ENCODE measurements around the gene RPRML.
"Not testable (repeated sequence)": the region's sequence is repeated elsewhere in the genome, so short reads cannot be mapped to it uniquely, and the experiment has no call there.

The RPRML gene

GRCh38 chr17:46975287-46975686 lies 3.8 kb downstream of the RPRML start:
- DNase-seq = no peak

GRCh38 chr17:46974086-46974485 lies 5.0 kb downstream of the RPRML start:
- no peak for DNase-seq

DNA sequence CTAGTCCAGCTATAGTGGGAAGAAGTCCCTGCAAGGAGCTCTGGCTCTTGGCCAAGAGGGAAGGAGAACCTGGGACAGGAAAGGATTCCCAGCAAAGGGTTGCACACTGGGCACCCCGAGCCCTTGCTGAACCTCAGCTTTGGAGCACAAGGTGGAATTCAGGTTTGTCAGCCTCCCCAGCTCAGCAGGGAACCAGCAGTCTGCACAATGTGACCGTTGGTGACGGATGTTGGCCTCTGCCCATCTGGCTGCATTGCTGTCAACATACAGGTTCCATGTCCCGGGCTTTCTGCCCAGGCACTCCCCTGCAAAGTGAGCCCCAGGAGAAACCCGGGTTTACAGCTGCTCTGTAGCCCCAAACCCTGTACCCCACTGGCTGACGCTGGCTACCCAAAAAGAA lies 6.7 kb downstream of the RPRML start:
- DNase-seq = no peak

- DNase-seq = no peak
These were observed 7.3 kb downstream of the RPRML start for GRCh38 chr17:46971647-46972300.

- DNase-seq = no peak
These were observed 10.2 kb downstream of the RPRML start for GRCh38 chr17:46968896-46969295.

- no peak for DNase-seq
These were observed 10.7 kb downstream of the RPRML start for GRCh38 chr17:46968224-46968834.

DNA sequence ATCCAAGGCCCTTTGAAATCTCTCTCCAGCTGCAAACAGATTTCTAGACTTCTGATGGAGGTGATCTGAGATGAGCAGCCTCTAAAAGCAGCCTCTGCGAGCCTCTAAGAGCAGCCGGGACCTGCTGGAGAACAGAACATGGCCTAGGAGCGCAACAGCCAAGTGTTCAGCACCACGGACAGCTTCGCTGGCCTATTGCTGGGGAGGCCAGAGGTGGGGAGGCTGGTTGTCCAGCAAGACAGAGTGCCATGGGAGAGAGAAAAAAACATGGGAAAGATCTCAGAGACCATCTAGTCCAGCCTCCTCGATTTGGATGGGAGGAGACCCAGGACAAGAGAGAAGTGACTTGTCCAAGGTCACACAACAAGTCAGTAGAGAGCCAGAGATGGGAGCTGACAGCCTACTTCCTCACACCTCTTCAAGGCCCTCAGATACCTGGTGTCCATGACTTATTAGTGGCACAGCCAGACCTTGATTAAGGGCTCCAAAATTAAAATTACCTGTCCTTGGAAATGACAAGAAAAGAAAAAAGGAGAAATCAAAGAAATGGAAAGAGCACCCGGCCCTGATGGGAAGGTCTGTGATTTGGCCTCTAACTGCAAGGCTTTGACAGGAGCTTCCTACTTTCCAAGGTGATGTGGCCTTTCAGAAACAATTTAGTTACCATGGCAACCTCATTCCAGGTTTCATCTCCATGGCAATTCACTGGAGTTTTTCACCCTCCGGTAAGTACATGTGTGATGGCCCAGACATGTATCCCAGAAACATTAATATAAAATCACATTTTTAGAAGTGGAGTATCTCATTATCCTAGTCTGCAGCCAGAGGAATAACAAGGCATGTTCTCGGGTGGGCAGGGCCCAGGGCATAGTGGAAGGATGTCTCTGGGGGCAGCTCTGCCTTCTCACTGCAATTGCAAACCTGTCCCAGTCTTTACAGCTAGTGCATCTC lies 14.5 kb downstream of the RPRML start:
- DNase-seq = no peak

- no peak for DNase-seq
These were observed 15.5 kb downstream of the RPRML start for GRCh38 chr17:46963571-46963970.

DNA sequence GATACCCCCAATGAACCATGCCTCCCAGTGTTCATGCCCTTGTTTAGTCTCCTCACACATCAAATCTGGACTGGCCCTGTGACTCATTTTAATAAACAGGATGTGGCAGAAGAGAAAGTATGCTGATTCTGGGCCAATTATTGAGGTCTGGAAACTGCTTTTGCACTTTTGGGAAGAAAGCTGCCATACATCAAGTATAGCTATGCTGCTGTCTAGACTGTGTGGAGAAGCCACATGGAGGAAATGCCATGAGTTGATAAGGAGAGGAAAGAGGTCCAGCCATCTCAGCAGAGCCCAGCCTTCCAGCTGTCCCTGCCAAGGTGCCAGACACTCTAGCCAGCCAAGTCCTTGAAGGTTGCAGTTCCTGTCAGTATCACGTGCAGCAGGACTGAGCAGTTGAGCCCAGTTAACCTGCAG lies 16.7 kb downstream of the RPRML start:
- DNase-seq = no peak

DNA sequence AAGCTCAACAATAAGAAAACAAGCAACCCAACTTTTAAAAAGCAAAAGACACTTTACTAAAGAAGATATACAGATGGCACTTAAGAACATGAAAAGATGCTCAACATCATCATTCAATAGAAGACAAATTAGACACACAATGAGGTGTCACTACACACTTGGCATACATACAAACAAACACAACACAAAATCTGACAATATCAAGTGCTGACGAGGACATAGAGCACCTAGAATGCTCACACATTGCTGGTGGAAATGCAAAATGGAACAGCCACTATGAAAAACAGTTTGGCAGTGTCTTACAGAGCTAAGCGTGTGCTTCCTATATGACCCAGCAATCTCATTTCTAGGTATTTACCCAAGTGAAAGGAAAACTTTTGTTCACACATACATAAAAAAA lies 18.9 kb downstream of the RPRML start:
- no peak for DNase-seq

DNA sequence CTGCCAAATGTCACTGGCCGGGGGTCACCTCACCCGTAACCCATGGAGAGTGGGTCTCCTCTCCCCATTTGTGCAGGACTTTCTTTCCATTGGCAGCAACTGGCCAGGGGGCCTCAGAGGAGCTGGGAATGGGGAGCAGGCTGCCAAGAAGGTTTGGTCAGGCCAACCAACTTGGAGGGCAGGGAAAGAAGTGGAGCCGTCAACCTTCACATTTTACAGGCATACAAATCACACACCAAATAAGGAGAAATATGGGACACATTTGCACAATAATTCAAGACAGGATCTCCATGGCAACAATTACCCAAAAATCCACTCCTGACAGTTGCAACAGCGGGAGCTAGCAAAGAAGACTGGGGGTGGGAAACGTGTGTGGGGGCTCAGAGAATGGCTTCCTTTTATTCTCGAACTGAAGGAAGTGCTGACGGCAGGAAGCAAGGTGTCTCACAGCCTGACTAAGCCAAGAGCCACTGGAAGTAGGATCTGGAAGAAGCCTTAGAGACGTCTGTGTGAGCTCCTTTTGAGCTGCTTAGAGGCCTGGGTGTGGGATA lies 20.9 kb downstream of the RPRML start:
- no peak for DNase-seq

DNA sequence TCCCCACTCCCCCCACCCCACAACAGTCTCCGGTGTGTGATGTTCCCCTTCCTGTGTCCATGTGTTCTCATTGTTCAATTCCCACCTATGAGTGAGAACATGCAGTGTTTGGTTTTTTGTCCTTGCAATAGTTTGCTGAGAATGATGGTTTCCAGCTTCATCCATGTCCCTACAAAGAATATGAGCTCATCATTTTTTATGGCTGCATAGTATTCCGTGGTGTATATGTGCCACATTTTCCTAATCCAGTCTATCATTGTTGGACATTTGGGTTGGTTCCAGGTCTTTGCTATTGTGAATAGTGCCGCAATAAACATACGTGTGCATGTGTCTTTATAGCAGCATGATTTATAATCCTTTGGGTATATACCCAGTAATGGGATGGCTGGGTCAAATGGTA lies 25.9 kb downstream of the RPRML start:
- not testable (repeated sequence) for DNase-seq

DNA sequence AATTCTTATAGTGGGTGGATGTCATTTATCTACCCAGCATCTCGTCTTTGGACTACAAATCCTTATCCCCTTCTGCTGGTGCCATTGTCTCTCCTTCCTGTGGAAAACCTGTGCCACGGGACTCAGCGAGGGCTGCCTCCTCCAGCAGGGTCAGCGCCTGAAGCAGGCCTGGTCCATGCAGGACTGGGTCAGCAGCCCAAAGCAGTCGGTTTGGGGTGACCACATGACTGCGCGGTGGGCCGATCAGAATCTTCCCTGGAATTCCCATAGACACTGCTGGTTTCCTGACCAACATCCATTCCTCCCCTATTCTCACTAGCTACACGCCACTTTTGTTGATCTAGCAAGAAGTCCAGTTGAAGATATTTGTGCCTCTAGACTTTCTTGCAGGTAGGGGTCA lies 26.9 kb downstream of the RPRML start:
- no peak for DNase-seq

DNA sequence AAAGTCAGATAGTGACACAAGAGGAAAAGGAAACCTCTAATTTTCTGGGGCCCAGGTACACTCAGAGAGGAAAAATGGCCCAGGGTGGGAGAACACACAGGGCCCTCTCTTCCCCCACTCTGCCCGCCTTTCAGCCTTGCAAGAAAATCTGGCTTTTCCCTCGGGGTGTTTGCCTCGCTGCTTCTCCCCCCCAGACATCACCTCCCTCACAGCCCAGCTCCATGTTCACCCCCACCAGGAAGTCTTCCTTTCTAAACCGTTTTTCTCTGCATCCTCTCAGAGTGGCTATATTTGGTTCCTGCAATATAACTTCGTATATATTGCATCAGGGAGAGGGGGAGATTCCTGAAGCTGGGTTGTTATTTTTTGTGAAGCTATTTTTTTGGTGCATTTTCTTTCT lies 27.3 kb downstream of the RPRML start:
- DNase-seq = no peak

DNA sequence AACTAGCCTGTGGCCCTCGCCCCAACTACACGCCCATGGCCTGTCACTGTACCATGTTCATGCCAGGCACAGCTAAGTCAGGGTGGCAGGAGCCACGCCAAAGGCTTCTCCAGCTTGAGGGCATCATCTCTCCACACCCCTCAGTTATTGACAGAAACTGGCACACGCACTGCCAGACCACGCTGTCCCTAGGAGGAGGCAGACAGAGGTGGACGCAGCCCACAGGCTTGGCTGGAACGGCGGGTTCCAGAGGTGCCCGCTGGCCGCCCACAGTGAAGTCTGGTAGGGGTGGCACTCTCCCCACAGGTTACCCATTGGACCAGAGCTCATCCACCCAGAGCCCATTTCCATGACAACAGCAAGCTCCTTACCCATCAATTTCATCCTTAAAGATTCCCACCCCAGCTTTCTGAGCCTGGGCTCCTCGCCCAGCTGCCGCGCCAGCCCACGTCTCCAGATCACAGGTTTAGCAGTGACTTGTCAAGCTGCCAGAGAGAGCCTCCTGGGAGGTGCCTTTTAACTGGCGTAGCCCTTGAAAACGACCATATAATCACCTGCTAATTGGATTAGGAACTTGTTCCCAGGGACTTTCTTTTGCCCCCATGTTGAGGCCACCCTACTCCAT lies 27.9 kb downstream of the RPRML start:
- no peak for DNase-seq

- DNase-seq = no peak
These were observed 28.6 kb downstream of the RPRML start for GRCh38 chr17:46950342-46950996.

DNA sequence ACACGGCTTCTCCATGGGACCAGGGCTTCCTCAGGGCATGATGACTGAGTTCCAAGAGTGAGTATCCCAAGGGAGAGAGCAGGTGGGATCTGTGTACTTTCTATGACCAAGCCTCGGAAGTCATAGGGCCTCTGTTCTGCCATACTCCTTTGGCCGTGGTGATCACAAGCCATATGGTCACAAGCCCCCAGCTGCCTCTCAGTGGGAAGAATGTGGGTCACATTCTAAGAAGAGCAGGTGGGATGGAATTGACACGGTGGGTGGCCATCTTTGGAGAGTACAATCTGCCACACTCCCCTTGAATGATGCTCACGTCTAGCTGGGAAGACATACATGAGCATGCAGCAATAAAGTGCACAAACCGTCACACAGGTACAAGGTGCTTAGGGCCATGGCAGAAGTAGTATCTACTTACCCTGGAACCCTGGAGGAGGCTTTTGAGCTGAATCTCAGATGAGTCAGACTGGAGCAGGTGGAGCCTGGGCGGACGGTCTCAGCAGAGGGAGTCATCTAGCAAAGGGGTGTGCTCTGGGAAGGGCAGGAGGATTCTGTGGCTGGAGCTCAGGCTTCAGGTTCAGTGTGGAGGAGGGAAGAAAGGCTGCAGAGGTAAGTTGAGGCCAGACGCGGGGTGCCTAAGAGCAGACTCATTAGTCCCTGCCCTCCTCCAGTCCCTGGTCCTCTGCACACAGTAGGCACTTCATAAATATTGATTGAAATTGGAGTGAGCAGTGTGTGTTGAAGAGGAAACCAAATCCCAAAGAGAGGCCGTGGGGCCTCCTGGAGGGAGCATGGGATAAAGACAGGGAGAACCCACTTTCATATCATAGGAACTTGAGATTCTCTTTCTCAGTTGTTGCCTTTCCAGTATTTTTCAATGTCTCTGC lies 29.5 kb downstream of the RPRML start:
- DNase-seq = no peak

- DNase-seq = no peak
These were observed 30.5 kb downstream of the RPRML start for GRCh38 chr17:46948544-46948943.

GRCh38 chr17:46947216-46947615 lies 31.8 kb downstream of the RPRML start:
- no peak for DNase-seq

- no peak for DNase-seq
These were observed 34.1 kb downstream of the RPRML start for GRCh38 chr17:46944931-46945330.
